ENCODE data around the gene SRGAP2B.
"Not testable (repeated sequence)": the region's sequence is repeated elsewhere in the genome, so short reads cannot be mapped to it uniquely, and the experiment has no call there.

SRGAP2B gene

DNA sequence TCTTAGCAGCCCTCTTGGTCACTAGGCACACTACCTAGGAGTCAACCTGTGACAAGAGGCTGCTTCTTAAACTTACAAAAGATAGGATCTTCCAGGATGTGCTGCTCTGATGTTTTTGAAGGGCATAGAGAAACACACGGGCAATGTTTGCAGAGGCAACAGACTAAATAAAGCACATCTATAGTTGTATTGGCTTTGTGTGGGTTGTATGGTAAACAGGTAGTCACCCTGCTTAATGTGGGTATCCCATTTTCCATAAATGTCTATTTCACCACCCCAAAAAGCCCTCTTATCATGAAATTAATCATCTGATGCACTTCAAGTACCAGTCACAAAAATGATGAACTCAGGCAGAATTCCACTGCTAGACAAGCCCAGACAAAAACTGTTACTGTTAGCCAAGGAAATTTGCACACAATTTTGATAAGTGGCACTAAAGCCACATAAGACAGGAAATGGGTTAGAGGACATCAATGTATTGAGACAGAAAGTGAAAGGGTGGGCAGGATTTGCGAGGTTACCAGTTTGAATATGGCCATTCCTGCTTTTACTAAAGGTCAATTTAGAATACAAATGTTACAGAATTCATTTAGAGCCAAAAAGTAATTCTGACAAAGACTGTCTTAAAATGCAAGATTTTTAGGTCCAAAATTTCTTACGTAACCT is 205.5 kb downstream of the SRGAP2B start:
- not testable (repeated sequence) for DNase-seq

DNA sequence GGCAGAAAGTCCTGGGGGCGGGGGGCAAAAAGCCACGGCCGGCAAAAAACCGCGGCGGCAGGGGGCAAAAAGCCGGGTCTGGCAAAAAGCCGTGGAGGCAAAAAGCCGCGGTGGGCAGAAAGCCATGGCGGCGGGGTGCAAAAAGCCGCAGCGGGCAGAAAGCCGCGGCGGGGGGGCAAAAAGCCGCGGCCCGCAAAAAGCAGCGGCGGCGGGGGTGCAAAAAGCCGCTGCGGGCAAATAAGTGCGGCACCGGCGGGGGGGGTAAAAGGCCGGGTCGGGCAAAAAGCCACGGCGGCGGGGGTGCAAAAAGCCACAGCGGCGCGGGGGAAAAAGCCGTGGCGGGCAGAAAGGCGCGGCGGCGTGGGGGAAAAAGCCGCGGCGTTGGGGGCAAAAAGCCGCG is 212.1 kb downstream of the SRGAP2B start:
- DNase-seq, result not testable (repeated sequence)

DNA sequence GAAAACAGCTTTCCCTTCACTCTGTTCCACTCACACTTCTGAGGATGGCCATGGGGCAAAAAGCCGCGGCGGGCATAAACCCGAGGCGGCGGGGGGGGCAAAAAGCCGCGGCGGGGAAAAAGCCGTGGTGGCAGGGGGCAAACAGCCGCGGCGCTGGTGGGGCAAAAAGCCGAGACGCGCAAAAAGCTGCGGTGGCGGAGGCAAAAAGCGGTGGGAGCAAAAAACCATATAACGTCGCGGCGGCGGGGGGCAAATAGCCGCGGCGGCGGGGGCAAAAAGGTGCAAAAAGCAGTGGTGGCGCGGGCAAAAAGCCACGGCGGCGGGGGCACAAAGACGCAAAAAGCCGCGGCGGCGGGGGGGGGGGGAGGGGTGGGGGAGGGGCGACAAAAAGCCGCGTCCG is 212.8 kb downstream of the SRGAP2B start:
- DNase-seq, result not testable (repeated sequence)

DNA sequence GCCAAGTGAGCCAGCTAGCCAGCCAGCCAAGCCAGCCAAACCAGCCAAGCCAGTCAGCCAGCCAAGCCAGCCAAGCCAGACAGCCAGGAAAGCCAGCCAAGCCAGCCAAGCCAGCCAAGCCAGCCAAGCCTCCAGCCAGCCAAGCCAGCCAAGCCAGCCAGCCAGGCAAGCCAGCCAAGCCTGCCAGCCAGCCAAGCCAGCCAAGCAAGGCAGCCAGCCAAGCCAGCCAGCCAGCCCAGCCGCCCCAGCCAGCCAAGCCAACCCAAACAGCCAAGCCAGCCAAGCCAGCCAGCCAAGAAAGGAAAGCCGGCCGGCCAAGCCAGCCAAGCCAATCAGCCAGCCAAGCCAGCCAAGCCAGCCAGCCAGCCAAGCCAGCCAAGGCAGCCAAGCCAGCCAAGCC is 236.5 kb downstream of the SRGAP2B start:
- DNase-seq, result not testable (repeated sequence)

Data from fibroblast of skin of back (primary cell).